GM21367 (cell line): ENCODE data around the gene TEX51.

ENCODE experiments used
- ATAC-seq: cut with Tn5 transposase; IDR thresholded peaks from one replicate; pipeline ENCODE4 v1.9.1; 2021; ENCODE audit not compliant: unreplicated experiment

Gene TEX51

DNA sequence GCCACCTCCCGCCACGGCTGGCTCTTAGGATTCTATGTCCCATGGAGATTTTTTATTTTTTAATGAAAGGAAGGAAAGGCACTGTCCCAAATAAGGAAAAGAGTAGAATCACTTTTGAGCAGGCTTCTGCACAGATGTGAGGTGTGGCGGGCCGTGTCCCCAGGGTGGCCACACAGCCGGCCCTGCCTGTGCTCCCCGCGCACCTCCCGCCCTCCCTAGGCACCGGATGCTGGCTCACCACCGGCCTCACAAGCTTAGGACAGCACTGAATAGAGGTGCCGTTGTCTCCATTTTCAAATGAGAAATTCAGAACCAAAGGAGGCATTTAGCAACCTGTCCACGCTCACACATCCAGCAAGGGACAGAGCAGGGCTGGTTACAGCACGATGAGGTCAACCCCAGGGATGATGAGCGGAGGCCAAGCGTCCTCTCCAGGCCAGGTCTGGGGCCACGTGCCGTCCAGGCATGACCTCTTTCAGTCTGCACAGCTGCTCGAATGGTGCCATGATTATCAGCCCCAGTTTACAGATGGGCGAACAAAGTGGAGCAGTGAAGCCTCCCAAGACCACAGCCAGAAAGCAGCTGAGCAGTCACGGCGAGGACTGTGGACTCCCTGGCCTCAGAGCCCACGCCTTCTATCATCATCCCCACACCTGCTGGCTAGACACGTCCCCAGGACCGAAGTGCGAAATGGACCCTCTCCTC is 20.7 kb upstream of the TEX51 start:
- no peak for ATAC-seq

DNA sequence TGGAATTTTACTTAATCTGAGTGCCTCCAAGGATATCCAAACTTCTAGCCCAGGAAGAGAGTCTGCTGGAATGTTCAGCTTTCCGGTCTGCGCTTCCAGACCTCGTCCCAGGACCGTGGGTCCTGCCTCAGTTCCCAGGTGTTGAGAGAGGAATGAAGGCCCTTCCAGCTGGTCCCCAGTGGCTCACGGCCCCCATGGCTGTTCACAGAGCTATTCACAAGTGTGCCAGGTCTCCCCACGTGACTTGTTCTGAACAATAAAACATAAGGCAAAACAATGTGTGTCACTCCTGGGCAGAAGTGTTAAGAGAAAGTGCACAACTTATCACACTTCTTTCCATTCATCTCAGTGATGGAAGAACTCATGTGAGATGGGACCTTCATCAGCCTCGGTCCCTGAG is 20.1 kb upstream of the TEX51 start:
- no peak for ATAC-seq

DNA sequence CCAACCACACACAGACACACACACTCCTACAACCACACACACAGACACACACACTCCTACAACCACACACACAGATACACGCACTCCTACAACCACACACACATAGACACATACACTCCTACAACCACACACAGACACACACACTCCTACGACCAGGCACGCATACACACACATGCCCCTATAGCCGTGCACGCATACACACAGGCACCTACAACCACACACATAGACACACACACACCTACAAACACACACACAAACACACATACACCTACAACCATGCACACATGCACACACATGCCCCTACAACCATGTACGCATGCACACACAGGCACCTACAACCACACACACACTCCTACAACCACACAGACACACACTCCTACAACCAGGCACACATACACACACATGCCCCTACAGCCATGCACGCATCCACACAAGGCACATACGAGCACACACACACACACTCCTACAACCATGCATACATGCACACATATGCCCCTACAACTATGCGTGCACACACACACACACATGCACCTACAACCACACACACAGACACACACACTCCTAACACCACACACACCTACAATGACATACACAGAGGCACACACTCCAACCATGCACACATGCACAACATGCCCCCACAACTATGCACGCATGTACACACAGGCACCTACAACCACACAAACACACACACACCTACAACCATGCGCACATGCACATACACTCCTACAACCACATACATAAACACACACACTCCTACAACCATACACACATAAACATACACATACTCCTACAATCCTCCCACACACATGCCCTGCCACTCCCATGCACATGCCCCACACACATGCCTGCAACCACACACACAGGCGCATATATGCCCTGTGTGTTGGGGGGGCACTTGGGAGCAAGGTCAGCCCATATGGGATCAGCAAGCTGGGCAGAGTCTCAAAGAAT is 19.1 kb upstream of the TEX51 start:
- no peak for ATAC-seq

DNA sequence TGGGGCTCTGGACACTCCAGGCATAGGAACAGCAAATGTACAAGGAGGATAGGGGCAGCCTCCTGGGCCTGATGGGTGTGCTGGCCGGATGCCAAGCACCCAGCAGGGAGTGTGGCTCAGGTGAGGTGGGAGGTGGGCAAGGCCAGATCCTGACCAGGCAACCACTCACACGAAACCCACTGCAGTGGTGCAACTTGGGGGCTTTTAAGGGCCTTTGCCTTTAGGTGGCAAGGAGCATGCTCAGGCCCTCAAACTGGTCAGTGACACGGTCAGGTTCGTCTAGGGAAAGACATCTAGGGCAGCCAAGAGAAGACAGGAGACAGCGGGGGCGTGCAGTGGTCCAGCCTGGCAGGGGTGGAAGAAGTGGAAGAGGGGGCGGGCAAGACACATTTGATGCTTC is 18.4 kb upstream of the TEX51 start:
- ATAC-seq = no peak

DNA sequence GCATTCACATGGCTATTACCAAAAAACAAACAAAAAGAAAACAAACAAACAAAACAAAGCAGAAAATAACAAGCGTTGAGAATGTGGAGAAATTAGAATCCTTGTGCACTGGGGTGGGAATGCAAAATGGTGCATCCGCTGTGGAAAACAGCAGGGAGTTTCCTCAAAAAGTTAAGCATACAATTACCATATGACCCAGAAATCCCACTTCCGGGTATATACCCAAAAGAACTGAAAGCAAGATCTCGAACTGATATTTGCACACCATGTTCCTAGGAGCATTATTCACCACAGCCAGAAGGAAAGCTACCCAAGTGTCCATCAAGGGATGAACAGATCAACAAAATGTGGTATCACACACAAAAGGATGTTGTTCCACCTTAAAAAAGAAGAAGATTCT is 17.9 kb upstream of the TEX51 start:
- no peak for ATAC-seq

DNA sequence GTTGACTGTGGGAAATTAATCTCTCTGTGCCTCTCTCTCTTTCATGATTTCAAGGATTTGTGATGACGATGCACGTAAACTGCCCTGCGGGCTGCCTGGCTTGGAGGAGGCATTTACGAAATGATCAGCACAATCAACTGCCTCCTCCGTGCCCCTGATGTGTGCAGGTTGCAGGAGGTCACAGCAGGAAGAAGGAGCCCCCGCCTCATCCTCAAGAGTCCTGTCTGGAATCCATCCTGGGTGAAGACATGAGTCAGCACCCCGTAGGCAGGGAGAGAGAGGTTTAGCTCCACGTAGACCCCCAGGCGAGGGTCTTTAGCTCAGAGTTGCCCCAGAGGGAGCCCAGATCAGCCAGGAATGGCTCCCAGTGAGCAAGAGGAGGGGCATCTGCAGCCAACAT is 17.1 kb upstream of the TEX51 start:
- ATAC-seq = no peak

DNA sequence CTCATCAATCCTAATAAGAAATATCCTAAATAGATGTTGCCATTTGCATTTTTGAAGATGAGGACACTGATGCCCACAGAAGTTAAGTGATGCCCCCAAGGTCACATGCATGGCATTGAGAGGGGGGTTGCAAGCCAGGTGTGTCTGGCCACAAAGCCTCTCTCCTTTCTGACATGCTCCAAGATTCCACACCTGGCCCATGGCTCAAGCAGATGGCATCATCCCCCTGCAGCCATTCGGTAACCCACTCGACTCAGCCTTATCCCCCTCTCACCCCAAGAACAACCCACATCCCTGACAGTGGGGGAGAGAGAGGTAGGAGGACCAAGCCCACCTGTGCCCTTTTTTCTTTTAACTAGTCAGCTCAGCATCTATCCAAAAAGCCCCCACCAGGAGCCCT is 16.5 kb upstream of the TEX51 start:
- ATAC-seq = no peak

DNA sequence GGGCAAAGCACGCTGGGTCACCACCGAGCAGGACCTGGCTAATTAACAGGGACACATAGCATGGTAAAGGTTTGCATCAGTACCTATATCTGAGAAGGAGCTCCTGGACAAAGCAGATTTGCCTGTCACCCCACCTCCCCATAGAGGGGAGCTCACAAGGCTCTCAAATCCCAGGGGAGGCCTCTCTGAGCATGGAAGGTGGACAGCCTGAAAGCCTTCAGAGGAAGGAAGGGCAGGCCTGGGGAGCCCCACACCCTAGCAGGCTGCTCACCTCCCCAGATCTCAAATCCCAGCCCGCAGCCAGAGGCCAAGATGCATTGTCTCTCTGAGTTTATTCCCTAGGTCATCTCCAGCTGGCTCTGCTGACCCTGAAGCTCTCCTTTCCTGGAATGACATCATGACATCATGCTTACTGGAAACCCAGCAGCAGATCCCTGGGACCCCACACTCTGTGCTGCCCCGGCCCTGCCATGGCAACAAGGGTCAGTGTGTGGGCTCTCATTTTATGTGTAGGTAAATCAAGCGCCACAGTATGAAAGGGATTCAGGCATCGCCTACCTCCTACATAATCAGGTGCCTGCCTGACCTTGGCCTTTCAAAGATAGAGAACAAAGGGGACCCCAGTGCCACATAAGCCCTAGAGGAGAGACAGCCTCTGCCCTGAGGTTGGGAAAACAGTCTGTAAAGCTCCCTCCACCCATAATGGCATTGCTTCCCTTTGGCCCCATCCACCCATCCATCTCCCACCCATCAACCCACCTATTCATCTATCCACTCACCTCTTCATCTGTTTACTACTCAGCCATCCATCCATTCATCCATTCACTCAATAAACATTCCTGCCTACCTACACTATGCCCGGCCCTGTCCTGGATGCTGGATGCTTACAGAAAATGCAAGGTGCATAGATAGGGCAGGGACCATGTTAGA is 15.7 kb upstream of the TEX51 start:
- ATAC-seq = no peak

DNA sequence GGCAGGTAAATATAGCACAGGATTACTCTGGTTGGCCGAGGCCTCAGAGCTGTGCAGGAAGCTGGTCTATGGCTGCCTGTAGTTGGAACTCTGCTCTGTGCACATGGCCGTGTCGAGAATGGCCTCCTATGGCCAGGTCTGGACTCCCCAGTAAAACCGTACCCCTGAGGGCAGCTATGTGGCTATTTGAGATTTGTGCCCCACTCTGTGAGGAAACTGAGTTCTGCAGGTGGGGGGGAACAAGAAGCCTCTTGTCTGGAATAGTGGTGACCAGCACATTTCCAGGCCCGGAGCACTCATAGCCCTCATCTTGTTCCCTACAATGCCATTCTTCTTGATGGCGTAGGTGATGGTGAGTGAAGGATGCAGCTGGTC is 15.0 kb upstream of the TEX51 start:
- no peak for ATAC-seq

DNA sequence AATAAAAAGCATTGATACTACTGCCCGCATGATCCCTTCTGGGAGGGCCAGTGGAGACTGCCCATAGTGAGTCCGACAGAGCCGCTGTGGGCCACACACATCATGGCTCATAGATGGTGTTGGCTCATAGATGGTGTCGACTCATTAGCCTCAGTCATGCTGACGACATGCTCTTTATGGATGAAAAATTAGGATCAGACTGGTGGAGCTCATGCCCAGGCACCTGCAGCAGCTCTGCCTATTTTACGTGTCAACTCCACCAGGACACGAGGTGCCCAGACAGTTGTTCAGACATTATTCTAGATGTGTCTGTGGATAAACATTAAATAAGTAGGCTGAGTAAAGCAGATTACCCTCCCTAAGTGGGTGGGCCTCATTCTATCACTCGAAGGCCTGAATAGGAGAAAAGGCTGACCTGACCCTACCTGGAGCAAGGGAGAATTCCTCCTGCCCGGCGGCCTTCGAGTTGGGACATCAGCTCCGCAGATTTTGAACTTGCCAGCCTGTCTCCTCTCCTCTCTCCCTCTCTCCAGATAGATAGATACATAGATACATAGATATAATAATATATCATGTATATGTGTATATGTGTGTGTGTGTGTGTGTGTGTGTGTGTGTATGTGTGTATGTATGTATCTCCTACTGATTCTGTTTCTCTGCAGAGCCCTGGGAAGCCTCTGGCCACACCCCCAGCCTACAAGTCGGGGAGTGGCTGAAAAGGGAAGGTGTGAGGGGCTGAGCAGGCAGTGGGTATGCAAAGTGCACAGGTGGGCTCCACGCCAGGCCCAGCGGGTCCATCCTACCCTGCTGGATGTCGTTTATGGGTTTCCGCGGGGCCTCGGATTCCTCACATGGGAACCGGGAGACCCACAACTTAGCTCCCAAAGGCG is 13.6 kb upstream of the TEX51 start:
- ATAC-seq = no peak

DNA sequence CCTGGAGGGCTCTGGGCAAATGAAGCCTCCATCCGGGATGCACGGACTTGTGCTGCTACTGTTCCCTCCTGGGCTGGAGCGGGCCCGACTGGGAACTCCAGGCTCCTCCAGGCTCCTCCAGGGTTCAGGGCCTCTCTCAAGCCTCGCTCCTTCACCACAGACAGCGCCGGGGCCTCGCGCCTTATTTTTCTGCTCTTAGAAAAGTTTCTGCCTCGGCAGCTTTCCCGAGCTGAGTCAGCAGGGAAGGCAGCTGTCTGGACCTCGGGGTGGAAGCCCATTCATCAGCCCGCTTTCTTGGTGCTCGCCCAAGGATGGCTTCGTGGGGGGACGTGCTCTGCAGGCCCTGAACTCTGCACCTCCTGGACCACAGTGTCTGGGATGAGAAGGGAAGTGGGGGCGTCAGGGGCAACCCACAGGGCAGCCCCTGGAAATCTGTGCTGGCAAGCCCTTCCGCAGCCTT is 12.9 kb upstream of the TEX51 start:
- no peak for ATAC-seq

DNA sequence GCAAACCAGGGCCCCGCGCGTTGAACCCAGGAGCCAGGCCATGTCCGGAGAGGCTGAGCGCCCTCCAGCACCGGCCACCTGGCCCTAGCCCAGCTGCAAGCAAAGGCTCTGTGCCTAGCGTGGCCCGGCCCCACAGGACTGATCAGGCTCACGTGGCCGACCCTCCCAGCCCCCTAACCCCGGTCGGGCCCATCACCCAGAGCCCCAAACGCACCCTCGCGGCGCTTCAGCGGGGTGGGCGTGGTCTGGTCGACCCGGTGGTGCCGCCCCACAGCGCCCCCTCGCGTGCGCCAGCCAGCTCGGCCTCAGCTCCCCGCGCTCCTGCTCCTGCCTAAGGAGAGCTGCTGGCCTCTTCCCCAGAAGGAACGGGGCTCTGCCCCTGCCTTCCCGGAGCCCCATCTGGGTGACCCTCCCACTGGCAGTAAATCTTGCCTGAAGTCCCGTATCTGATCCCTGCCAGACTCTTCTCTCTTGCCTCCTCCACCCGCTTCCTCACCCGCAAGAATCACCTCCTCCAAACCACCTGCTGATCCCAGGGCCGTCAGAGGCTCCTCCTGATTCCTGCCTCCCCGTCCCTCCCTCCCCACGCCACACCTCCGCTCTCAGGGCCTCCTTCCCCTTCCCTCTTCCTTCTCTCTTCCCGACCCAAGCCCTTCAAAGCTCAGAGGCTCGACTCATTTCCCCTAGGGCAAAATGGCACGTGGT is 12.3 kb upstream of the TEX51 start:
- peak; percentile 82 for ATAC-seq

DNA sequence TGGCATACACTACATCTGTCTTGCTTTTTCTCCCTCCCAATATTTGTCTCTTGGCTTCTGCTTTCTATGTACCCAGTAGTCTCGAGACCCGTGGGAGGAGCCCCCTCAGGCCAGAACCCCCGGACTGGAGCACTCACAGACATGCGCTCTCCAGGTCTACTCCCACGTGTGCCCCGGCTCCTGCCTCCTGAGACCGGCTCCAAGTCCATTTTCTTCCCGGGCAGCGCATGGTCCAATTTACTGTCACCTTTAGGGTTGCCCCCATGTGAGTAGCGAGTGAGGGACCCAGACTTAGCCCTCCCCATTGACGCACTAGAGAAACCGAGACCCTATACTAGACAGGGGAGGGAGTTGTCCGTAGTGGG is 11.8 kb upstream of the TEX51 start:
- ATAC-seq = no peak

DNA sequence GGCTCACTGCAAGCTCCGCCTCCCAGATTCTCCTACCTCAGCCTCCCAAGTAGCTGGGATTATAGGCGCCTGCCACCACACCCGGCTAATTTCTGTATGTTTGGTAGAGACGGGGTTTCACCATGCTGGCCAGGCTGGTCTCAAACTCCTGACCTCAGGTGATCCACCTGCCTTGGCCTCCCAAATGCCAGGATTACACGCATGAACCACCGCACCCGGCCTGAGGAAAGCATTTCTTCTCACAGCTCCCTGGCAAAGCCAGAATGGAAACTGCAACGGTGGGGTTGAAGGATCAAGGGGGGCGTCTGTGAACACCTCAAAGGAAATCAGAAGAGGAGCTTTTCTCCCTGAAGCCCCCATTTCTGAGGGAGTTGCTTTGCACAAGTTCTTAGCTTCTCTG is 11.2 kb upstream of the TEX51 start:
- ATAC-seq = no peak

DNA sequence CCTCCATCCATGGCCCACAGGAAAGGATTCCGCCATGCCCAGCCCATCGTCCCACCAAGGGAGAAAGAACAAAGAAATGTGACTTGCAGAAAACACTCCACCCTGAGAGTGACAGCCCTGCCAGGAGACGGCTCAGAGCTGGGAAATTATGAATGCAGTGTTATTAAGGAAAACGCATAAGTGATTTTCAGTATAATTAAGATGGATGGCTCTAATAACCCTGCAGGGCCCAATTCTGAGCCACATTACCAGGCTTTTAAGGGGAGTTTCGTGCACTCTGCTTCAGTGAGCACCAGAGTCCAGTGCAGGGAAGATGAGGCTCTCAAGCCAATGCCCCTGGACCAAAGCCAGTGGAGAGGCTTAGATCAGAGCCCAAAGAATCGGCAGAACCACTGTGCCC is 10.6 kb upstream of the TEX51 start:
- no peak for ATAC-seq

DNA sequence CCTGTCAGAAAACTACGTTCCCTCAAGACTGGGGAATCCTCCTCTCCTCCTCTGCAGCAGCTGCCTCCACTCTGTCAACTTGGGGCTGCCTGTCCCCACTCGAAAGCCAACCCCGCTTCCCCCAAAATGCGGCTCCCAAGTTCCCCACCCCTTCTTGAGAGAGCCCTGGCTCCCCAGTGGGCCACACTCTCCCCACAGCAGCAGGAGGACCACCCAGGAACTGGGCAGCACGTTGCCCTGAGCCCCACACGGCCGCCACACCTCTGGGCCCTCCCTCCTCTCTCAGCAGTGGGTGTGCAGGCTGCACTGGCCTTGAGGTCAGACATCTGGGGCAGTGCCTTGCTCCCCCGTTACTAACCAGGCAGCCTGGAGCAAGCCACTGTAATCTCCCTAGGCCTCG is 9.6 kb upstream of the TEX51 start:
- no peak for ATAC-seq

DNA sequence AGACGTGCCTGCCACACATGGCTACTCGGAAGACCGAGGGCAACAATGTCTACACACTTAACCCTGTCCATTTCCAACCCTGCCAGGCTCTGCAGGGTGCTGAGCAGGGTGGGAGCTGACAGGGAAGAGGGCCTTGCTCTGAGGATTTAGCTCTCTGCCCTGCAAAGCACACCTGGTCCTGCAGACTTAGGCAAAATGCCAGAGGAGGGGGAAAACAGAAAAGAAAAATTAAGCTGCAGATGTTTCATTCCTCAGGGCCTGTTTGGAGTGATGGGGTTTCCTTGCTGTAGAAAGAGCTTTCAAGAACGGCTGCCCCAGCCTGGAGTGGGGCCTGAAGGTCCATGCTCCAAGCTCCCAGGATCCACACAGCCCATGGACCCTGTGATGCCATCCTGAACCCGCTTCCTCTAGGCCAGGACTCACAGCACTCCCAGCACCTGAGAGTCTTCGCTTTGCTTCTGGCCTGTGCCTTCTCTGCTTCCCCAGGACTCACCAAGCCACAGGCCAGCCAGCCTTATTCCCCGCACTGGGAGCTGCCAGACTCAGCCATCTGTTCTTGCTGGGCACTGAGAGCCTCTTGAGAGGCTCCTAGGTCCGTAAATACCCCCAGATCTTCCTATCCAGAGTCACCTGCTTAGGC is 9.1 kb upstream of the TEX51 start:
- ATAC-seq = no peak

DNA sequence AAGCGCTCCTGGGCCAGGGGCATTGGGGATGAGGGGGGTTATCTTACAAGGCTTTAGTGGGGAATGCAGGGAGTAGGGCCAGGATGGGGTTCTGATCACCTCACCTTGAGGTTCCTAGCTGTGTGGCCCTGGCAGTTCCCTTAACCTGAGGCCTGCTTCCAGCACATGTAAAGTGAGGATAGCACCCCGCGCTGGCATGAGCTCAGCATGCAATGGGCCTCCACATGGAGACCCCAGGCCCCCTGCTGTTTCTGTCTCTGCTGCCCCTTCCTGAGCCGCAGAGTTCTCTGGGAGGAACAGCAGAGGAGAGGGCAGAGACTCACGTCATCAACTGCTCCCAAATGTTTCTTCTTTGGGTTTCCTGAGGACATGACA is 8.6 kb upstream of the TEX51 start:
- no peak for ATAC-seq
